Stimulated activated naive CD4-positive, alpha-beta T cell (primary cell): ENCODE data around the gene MAFF.

Source experiments
- DNase-seq, 6 experiments: peaks; one replicate each; lab custom pipeline; 2025; lab: John Stamatoyannopoulos, UW

MAFF gene

DNA sequence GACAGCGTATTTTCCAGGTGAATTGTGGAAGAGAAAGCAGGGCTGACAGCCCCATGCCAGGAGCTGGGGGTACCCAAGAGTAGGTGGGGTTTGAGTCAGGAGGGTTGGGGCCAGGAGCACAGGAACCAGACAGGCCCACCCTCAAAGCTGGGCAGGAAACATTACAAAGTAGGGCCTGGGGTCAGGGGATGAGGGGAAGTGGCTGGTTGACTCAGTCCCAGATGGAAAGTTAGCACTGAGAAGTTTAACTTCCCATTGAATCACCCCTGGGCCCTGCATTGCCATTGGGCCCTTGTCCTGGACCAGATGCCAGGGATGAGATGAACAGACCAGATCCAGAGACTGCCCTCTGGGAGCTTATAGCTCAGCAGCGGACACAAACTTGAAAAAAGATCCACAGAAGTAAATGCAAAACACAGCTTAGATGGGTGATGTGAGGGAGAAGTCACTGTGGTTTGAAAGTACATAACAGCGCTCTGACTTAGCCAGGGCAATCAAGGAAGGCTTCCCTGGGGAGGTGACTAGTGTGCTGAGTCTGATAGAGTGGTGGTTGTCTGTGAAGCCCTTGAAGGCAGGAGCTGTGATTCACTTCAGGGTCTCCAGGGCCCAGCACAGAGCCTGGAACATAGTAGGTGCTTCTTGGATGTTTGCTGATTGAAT, 2.2 kb downstream of the MAFF start:
- DNase-seq: no peak

DNA sequence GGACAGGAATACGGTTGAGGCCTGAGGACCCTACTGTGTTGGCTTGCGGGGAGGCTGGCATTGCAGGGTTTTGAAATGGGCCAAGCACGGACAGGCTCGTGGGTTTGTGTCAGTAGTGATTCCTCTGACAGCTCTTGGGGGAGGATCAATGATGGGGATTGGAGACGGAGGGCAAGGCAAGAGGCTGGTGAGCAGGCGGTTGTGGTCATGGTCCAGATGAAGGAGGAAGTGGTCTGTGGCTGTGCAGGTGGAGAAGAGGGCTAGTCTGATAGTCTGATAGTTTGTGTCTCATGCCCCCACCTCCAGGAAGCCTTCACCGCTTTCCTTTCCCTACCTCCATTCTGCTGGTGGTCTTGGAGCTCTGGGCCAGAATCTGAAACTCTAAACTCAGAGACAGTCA, 3.0 kb downstream of the MAFF start:
- DNase-seq: no peak

DNA sequence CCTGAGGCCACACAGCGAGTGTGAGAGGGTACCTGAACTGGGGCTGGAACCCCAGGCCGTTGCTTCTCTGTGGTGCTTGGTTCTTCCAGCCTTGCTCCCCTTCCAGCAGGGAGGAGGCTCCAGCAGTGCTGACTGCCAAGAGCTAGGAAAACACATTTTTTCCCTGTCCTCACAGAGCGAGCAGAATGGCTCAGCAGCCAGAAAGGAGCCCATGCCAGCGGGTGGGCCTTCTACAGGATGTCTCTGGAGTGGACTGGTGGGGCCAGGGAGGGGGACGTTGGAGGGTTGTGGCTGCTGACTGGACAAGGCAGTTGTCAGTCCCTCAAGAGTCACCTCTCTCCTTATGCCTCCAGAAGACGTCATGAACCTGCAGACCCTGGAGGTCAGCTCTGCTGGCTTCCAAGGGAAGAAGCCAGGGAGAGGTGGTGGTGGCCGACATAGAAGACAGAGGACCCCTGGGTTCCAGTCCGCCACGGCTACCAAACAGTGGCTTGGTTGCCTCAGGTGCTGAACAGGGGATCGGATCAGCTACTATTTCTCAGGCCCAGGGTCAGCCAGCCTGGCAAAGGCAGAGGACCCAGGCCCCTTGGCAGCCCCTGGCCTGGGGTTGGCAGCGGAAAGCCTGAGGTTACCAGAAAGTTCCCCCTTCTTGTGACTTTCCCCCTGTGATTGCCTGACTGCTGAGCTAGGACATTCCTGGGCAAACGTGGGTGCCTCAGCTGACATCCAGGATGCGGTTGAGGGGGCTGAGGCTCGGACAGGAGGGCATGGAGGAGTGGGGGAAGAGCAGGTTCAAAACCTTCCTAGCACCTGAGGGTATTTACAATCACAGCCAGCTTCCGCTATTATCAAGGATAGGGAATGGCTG, 3.7 kb downstream of the MAFF start:
- DNase-seq: no peak

DNA sequence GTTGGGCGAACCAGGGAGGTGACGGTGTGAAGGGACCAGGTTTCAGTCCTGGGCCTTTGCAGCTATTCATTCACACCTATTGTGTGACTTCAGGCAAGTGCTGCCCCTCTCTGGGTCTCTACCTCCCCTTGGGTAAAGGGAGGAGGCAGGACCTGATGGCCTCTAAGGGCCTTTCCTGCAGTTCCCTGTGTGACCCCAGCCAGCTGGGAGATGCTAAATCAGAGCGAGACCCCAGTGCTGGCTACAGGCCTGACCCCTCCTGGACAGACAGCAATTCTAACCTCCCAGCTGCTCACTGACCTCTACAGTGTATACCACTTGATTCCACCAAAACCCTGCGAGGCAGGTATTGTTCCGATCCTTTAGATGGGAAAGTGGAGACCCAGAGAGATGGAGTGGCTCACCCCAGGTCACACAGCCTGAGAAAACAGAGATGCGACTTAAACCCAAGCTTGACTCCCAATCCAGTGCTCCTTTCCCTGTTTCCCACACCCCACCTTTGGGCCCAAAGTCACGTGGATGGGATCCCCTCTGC, 6.2 kb downstream of the MAFF start:
- DNase-seq: no peak

DNA sequence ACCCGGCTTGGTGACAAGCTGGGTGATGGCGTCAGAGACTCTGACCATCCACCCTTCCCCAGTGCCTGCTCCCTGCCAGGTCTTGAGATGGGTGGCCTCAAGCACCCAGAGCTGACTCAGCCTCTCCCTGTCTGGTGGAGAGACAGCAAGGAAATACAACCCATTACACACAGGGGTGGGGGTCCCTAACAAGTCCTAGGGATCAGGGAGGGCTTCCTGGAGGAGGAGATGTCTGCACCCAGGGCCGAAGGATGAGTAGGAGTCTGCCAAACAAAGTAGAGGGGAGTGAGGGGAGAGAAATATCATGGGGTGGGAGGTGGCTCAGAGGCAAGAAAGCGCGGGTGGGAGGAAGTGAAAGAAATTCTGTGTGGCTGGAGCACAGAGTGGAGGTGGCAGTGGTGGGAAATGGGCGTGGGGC, 6.8 kb downstream of the MAFF start:
- DNase-seq: no peak

DNA sequence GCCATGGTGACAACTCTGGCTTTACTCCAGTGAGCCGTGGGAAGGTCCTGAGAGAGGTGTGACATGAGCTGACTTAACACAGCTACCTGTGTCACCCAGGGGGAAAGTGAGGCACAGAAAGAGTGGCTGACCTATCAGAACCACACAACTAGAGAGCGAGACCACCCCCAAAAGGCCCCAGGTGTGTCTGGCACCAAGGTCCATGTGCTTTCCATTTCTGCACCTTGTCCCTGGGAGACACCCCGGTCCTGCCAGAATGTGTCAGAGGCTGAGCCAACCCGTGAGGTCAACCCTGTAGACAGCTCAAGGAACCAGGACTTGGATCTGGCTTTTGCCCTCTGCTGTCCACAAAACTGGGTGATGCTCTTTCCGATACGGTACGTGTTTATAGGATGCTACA, 9.8 kb downstream of the MAFF start:
- no peak for DNase-seq

DNA sequence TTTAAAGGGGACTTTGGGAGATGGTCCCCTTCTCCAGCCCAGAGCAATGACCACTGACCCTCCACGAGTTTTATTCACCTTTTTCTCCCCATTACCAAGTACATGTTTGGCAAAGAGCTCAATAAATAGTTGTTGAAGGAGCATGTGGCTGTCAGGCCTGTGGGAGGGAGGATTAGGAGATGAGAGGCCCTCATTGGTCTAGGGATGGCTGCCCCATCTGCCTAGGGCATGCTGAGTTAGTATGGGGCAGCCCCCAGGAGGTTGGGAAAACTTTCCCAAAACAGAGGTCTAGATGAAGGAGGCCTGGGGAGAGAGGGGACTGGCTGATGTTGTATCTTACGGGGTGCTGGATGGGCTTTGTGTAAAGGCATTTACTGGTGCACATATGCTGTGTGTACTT, 10.6 kb downstream of the MAFF start:
- DNase-seq: no peak

DNA sequence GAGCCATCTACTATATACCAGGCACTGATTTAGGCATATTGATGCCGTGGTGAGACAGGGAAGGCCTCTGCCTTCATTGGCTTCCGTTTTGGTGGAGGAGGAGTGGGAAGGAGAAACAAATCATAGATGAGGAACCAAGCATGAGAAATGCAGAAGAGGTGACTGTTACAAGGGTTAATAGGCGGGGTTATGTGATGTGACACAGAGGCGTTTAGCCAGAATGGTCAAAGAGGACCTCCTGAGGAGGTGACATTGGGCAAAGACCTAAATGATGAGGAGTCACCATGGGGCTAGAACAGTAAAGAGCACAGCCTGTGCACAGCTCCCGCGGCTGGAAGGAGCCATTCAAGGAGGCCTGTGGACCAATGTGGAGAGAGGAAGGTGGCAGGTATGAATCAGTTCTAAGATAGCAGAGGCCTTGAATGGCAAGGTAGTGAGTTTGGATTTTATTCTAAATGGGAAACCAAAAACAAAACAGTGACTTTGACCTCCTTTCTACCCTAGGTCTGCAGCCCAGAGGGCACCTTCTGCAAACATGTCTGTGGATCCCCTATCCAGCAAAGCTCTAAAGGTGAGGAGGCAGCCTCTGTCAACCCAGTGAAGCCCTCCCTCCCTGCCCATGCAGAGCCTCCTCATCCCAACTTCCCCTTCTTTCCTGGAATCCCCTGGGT, 11.7 kb downstream of the MAFF start:
- DNase-seq: no peak

DNA sequence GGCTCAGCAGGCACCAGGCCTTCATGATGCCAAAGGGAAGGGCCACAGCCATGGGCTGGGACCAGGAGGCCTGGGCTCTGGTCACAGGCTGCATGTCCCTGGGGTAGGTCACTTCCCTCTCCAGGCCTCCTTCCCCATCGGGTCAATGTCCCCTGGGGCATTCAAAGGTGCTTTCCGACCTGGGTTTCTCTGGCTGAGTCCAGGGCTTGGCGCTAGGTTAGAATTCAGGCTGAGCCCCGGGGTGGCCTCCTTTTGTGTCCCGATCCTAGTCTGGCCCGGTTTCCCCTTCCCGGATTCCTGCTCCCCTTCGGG, 12.2 kb downstream of the MAFF start:
- peak in 1 of 6 experiments; percentile 31 for DNase-seq

DNA sequence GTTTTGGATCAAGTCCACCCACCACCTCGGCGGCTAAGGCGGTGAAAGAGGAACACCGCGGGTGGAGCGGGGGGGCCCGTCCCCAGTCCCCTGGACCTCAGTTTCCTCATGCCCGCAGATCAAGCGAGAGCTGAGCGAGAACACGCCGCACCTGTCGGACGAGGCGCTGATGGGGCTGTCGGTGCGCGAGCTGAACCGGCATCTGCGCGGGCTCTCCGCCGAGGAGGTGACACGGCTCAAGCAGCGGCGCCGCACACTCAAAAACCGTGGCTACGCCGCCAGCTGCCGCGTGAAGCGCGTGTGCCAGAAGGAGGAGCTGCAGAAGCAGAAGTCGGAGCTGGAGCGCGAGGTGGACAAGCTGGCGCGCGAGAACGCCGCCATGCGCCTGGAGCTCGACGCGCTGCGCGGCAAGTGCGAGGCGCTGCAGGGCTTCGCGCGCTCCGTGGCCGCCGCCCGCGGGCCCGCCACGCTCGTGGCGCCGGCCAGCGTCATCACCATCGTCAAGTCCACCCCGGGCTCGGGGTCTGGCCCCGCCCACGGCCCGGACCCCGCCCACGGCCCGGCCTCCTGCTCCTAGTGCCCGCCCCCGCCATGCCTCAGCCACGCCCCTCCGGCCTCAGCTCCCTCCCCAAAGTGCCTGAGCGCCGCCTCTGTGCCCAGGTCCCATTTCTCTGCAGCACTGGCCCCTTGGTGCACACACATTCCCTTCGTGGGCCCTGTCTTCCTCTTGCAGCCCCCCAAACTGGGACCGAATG, 12.7 kb downstream of the MAFF start:
- peak; percentile 54 to 83 (median 62) for DNase-seq

DNA sequence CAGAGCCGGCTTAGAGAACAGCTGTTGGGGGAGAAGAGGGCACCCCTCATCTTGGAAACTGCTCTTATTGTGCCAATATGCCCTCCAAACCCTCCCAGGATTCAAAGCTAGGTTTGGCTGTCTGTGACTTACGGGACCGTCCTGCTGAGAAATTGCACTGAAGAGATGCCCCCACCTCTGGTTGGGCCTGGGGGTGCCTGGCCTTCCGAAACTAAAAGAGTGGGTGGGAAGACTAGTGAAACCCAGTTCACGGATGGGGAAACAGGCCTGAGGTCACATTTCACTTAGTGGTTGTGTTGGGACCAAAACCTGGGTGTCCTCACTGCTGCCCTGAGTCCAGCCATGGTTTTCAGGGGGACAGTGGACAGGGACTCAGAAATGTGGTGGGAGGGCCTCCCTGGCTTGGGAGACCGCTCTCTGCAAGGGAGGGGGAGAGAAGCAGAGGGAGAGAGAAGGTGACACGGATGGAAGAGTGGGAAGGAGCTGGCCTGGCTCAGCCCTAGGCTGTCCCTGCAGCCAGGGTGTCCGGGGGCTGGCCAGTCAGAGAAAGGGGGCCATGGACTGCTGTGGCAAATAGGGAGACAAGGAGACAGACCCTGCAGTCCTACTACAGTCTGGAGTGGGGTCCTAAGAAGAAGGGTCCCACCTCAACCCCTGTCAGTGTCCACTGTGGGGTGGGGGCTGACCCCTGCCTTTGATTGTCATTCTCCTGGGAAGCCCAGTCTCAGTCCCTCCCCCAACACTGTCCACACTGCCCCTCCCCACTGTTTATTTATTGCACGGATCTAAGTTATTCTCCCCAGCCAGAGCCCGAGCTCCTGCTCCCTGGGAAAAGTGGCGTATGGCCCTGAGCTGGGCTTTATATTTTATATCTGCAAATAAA, 13.6 kb downstream of the MAFF start:
- DNase-seq: no peak

DNA sequence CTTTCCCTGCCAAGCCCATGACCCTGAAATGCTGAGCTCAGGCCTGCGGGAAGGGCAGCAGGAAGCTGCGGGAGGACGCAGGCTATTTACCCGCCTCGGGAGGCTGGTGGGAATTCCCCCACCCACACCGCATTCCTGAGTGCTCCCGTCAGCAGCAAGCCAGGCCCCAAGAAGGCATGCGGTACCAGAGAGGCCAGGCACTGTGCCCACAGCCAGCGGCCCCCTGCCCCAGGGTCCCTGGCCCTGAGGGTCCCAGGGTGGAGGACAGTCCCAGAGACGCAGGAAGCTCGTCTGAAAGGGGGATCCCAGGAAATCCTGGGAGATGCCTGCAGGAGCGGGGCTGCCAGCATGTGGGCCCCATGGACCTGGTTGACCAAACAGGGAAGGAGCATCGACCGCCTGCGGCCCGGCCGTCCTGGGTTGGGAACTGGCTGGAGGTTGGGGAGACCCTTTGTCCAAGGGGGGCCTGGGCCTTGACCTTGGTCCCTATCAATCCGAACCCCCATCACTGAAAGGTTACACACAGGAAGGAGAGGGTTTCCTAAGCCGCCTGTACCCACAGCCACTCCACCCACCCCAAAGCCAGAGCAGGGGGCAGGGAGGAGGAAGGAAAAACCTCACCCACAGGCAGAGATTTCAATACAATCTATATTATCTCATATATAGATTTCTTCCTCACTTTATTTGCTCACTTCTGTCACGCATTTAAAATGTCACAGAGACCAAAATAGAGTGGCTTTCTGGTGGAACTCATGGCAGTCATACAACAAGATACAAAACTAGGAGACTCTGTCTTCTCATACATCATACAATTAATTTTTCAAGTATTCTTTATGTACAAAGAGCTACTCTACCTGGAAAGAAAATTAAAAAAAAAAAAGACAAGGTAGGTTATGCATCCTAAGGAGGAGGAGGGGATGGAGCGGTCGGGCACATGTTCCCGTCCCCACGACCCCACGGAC, 17.1 kb downstream of the MAFF start:
- DNase-seq: no peak

DNA sequence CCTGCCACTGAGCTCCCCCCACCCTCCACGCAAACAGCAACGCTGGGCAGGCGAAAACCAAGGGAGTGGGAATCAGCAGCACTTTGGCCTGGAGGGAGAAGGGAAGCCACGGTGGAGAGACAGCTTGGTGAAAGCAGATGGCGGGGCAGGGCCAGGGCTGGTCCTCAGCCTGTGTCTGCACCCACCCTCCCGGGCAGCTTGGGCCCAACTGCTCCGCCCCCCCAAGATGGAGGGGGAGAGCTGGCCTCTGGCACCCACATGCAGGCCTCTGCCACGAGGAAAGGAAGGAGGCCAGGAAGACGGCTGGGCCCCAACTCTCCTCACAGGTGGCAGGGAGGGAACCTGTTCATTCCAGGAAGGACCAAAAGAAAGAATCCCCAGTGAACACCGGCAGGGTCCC, 17.8 kb downstream of the MAFF start:
- no peak for DNase-seq

DNA sequence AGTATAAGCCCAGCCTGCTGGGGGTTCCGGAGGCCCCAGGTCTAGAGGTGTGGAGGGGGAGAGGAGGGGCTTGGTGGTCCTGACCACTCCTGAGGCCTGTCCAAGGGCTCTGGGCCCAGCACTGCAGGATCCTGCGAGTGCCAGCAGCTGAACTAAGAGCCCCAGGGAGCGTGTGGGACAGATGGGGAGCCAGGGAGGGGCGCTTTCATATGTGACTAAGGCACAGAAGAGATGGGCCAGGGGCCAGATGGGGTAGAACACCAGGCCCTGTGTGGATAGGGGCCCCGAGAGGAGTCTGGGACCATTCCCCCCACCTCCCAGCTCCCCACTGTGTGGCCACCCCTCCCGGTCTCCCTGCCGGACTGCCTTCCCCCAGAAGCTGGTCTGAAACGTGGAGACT, 18.4 kb downstream of the MAFF start:
- DNase-seq: no peak

DNA sequence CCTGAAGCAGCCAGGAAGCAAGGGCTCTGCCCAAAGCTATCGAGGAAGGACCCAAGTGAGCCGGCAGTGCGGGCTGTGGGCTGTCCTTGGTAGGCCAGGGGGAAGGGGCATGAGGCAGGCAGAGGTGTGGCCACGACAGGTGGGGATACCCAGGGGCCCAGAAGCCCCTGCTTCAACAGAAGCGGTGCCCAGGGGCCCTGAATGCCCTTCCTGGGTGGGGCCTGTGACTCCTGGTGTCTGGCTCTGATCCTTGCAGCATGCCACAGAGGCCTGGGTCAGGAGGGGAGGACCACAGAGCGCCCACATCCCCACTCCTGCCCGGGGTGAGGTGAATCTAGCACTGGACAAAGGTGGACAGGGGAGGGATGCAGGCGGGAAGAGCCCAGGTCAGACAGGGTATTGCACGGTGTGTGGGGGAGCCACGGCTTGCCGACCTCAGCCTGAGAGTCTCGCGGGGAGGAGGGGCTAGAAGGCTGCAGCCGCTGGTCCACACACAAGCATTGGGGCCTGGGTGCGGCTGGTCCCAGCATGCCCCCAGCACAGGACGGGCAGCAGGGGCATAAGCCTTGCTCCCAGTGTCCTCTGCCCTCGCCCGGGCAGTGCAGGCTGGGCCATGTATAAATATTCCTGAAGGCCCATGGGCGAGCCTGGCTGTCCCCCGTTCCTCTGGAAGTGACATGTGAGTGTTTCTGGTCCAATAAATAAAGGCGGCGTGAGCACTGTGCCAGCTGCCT, 19.0 kb downstream of the MAFF start:
- DNase-seq: no peak

DNA sequence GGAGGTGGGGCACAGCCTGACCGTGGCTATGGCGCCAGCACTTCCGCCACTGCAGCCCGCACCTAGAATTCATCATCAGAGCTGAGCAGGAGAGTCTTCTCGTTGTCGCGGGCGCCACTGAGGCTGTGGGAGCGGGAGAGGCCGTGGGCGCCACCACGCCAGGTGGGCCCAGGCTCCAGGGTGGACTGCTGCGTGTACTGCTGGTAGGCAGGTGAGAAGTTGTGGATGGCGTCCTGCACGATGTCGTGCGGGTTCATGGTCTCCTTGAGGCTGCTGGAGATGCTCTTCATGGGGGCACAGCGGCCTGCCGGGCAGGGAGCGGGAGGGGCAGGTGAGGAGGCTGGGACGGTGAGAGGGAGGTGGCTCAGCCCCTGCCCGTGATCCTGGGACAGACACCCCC, 19.6 kb downstream of the MAFF start:
- no peak for DNase-seq

DNA sequence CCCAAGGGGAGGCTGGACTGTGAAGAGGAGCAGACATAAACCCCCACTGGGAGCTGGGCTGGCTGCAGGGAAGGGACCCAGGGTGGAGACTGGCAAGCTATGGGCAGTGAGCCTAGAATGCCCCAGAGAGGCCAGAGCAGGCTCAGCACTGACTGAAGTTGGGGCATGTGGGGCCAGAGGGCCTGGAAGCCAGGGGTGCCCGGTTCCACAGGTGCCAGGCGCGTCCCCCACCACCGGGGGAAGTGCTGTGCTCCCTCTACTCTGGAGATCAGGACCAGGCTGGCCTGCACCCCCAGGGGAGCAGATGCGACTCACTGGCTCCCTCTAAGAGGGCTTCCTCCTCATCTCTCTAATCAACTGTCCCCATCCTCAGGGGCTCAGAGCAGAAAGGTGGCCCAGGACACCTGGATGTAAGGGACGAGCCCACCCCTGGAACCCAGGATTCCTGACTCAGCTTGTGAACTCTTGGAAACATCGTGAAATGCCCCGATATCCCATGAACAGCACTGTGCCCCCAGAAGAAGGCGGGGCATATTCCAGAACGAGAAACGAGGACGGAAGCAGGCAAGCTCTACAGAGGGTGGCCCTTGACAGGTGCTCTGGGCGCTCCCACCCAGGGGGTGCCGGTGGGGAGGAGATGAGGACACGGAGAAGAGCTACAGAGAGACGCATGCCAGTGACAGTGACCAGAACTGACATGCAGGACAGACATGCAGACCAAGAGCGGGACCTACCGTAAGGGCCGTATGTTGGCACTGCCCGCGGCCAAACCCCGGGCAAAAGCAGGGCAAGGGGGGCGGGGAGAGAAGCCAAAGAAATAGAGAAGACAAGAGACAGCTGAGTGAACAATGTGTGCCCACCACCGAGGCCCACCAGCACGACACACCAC, 20.4 kb downstream of the MAFF start:
- no peak for DNase-seq

DNA sequence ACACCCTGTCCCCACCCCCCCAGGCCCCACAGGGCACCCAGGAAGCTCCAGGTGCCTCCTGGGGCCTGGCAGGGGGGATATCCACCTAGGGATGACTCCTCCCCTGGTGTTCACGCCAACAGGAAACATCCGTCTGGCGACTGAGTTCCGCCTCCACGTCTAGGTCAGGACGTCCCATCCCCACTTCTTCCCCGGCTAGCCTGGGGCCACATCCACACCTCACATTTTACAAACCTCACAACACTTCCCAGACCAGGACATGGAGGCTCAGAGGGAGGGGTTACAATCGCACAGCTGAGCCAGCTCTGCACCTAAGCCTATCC, 21.0 kb downstream of the MAFF start:
- DNase-seq: no peak
